Measurements from ENCODE around the gene KRTAP13-2.

DNA sequence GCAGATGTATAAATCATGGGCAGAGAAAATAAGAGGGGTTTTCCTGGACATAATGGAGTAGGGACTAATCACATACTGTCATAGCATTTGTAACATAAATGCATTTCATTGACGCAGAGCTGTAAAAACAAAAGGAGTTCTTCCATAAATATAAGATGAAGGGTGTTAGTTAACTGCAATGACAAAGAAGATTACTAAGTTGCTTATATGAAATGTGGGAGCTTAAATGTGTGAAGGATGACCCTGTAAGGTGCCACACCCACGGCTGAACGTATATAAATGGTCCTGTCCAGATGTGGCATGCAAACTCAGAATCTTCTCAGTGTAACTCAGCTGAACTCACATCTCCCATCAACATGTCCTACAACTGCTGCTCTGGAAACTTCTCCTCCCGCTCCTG lies 23.7 kb upstream of the KRTAP13-2 start, which contains the start of gene KRTAP13-1:
- TF ChIP-seq, protein P1, sequence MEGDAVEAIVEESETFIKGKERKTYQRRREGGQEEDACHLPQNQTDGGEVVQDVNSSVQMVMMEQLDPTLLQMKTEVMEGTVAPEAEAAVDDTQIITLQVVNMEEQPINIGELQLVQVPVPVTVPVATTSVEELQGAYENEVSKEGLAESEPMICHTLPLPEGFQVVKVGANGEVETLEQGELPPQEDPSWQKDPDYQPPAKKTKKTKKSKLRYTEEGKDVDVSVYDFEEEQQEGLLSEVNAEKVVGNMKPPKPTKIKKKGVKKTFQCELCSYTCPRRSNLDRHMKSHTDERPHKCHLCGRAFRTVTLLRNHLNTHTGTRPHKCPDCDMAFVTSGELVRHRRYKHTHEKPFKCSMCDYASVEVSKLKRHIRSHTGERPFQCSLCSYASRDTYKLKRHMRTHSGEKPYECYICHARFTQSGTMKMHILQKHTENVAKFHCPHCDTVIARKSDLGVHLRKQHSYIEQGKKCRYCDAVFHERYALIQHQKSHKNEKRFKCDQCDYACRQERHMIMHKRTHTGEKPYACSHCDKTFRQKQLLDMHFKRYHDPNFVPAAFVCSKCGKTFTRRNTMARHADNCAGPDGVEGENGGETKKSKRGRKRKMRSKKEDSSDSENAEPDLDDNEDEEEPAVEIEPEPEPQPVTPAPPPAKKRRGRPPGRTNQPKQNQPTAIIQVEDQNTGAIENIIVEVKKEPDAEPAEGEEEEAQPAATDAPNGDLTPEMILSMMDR (IDR thresholded peaks at IDR 0.05) = no peak
- no peak for TF ChIP-seq EZH2 (IDR thresholded peaks at IDR 0.05; ENCODE audit: borderline replicate concordance, insufficient read depth, low read depth, low read length, poor library complexity, severe bottlenecking)

All from B cell (primary cell).